ENCODE results near the gene TNFAIP2. TPM values are rescaled to one million over a fixed set of nuclear protein-coding genes. Genes with fewer than 3 reads are reported as not detected.

TNFAIP2 gene
- total RNA-seq, 2 donors from 2014 or later: 71.4 to 112 TPM

- no peak for DNase-seq (ENCODE audit: low spot score)
- intact Hi-C loops (cut with DNase I): no loop called here
These were observed 31.4 kb upstream of the TNFAIP2 start for GRCh38 chr14:103091883-103092222.

- intact Hi-C loops (cut with DNase I): no loop called here
- no peak for DNase-seq (ENCODE audit: low spot score)
These were observed 29.3 kb upstream of the TNFAIP2 start for GRCh38 chr14:103093856-103094405.

GRCh38 chr14:103094406-103095209 lies 28.7 kb upstream of the TNFAIP2 start, which contains the start of gene EXOC3L4:
TSS of gene EXOC3L4 (plus strand) at chr14:103094725. CDS start at chr14:103100220, 5,495 bp downstream.
- intact Hi-C loops (cut with DNase I): no loop called here
- no peak for DNase-seq (ENCODE audit: low spot score)

GRCh38 chr14:103095210-103095778 lies 28.0 kb upstream of the TNFAIP2 start:
- no peak for DNase-seq (ENCODE audit: low spot score)
- intact Hi-C loops (cut with DNase I): no loop called here

- no peak for DNase-seq (ENCODE audit: low spot score)
- intact Hi-C loops (cut with DNase I): no loop called here
These were observed 26.9 kb upstream of the TNFAIP2 start for GRCh38 chr14:103096387-103096786.

GRCh38 chr14:103097244-103097993 lies 25.8 kb upstream of the TNFAIP2 start:
- no peak for DNase-seq (ENCODE audit: low spot score)
- intact Hi-C loops (cut with DNase I): no loop called here

GRCh38 chr14:103097994-103098957 lies 25.0 kb upstream of the TNFAIP2 start:
- DNase-seq (ENCODE audit: low spot score): no peak
- intact Hi-C loops (cut with DNase I): no loop called here

GRCh38 chr14:103099081-103099732 lies 24.1 kb upstream of the TNFAIP2 start:
- intact Hi-C loops (cut with DNase I): no loop called here
- no peak for DNase-seq (ENCODE audit: low spot score)

GRCh38 chr14:103099733-103100280 lies 23.5 kb upstream of the TNFAIP2 start:
- intact Hi-C loops (cut with DNase I): loop anchor here in 1 of 2 donors (1.0 kb wide), 1 partner anchor 37 kb away; no protein-coding TSS in a partner anchor
- no peak for DNase-seq (ENCODE audit: low spot score)

- no peak for DNase-seq (ENCODE audit: low spot score)
- intact Hi-C loops (cut with DNase I): loop anchor here in 1 of 2 donors (1.0 kb wide), 1 partner anchor 37 kb away; no protein-coding TSS in a partner anchor
These were observed 22.8 kb upstream of the TNFAIP2 start for GRCh38 chr14:103100281-103101121.

GRCh38 chr14:103101257-103101962 lies 21.9 kb upstream of the TNFAIP2 start:
- no peak for DNase-seq (ENCODE audit: low spot score)
- intact Hi-C loops (cut with DNase I): no loop called here

GRCh38 chr14:103101963-103102688 lies 21.1 kb upstream of the TNFAIP2 start:
- DNase-seq (ENCODE audit: low spot score): no peak
- intact Hi-C loops (cut with DNase I): no loop called here

- intact Hi-C loops (cut with DNase I): no loop called here
- DNase-seq (ENCODE audit: low spot score): no peak
These were observed 20.5 kb upstream of the TNFAIP2 start for GRCh38 chr14:103102689-103103260.

GRCh38 chr14:103103461-103104388 lies 19.5 kb upstream of the TNFAIP2 start:
- DNase-seq (ENCODE audit: low spot score): no peak
- intact Hi-C loops (cut with DNase I): loop anchor here in 1 of 2 donors (2.0 kb wide), 1 partner anchor 83 kb away; no protein-coding TSS in a partner anchor

- intact Hi-C loops (cut with DNase I): loop anchor here in 1 of 2 donors (2.0 kb wide), 1 partner anchor 82 kb away; no protein-coding TSS in a partner anchor
- DNase-seq (ENCODE audit: low spot score): no peak
These were observed 18.9 kb upstream of the TNFAIP2 start for GRCh38 chr14:103104389-103104653.
